Esophagus squamous epithelium (tissue), 5 donors: Measurements from ENCODE around the gene FA2H. TPM values are rescaled to one million over a fixed set of nuclear protein-coding genes. Genes with fewer than 3 reads are reported as not detected.

Experiments
- DNase-seq: peaks from one replicate; lab custom pipeline; 2025; lab: John Stamatoyannopoulos, UW
- H3K27ac ChIP-seq, 4 donors: fragments of 200-600 bp; sonication (generic); one replicate each; pipeline ENCODE4 v1.5.1; 2016 to 2019; ENCODE audit warnings: mild to moderate bottlenecking in 1 of 4
- H3K27me3 ChIP-seq, 4 donors: fragments of 200-600 bp; sonication (generic); 1 replicate in 3 of 4; 2 replicates in 1 of 4; pipeline versions ENCODE4 v1.5.1 to v1.6.0; 2017 to 2021; ENCODE audit warnings: antibody characterized with exemption in 1 of 4
- H3K36me3 ChIP-seq, 3 donors: fragments of 200-600 bp; sonication (generic); one replicate each; pipeline ENCODE4 v1.5.1; 2016 to 2019
- H3K4me1 ChIP-seq, 3 donors: fragments of 200-600 bp; sonication (generic); one replicate each; pipeline ENCODE4 v1.5.1; 2017 to 2019
- H3K4me3 ChIP-seq, 4 donors: fragments of 200-600 bp; sonication (generic); 1 replicate in 3 of 4; 2 replicates in 1 of 4; pipeline ENCODE4 v1.5.1; 2016 to 2019; ENCODE audit warnings: mild to moderate bottlenecking in 2 of 4, moderate library complexity in 1 of 4
- H3K9me3 ChIP-seq, 3 donors: fragments of 200-600 bp; sonication (generic); one replicate each; pipeline ENCODE4 v1.5.1; 2016 to 2019
- POLR2A ChIP-seq, 4 donors: fragments of 450-650 bp; IDR thresholded peaks; one replicate each; pipeline ENCODE4 v1.6.1; 2017; ENCODE audit warnings: antibody characterized with exemption in 4 of 4, mild to moderate bottlenecking in 4 of 4, moderate library complexity in 3 of 4
- WGBS, 2 donors: methylation state at CpG; one replicate each; pipeline ENCODE4 v1.1.5; 2018; 5-methylcytosine and 5-hydroxymethylcytosine counted together
- intact Hi-C: fragments of 100-400 bp; cut with DNase I; formaldehyde crosslinking; loops from one replicate; pipeline ENCODE4 v1.15.0; 2022
- total RNA-seq, 4 donors: library from RNA; depleted of rRNA; stranded (reverse); fragments of >200 nt; gene quantifications; one replicate each; pipeline ENCODE4 v1.1.0, GENCODE V29; 2016
- TF ChIP-seq, protein P1 (sequence below), 6 experiments: fragments of 450-650 bp in 4 of 6; fragments of 200-600 bp in 2 of 6; sonication (generic) in 2 of 6; IDR thresholded peaks; one replicate each; pipeline ENCODE4 v1.5.1; 2016 to 2019; ENCODE audit warnings: antibody characterized with exemption in 6 of 6, mild to moderate bottlenecking in 4 of 6, moderate library complexity in 4 of 6
- donor health status: DM: yes; HTN: yes; CAD: no.

FA2H gene
- total RNA-seq, 4 donors from 2014 or later, result 2.9 to 4.0 (median 3.3) TPM

DNA sequence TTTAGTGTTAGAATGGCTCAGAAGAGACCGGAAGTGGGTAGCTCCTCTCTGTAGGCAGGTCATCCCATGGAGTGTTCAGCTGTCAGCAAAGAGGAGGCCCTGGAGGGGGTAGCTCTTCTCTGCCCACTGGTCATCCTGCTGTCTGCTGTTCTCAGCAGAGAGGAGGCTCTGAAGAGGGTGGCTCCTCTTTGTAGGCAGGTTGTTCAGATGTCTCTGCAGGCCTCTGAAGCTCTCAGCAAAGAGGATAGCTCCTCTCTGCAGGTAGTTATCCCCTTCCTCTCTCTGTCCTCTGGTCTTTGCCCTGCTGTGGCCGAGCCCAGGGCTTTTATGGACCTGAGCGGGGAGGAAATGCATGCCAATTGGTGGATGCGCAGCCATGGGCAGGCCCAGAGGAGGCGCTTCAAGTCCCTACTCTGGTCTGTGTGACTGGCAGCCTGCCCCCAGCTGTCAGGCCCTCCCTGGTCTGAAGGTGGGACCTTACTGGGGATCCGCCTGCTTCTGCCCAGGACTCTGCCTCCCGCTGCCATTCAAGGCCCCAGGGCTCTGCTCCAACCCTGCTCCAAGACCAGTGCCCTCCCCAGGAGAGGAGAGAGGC lies 32.5 kb upstream of the FA2H start:
- 100% methylated on average over 1 to 3 of the region's 7 CpGs for WGBS, 2 donors
- no peak for DNase-seq
- Histone ChIP-seq H3K36me3 (no peaks in the 10 kb centered on the region), H3K4me1 (peaks cover 0 to 12% (median 4%) of the 10 kb centered on the region in 3 donors), H3K9me3 (peaks cover 0 to 7% (median 0%) of the 10 kb centered on the region in 3 donors), H3K27me3 (no peaks in the 10 kb centered on the region), H3K4me3 (no peak overlapping the region), H3K27ac (no peak overlapping the region)
- intact Hi-C loops, result no loop called here
- TF ChIP-seq, protein P1, sequence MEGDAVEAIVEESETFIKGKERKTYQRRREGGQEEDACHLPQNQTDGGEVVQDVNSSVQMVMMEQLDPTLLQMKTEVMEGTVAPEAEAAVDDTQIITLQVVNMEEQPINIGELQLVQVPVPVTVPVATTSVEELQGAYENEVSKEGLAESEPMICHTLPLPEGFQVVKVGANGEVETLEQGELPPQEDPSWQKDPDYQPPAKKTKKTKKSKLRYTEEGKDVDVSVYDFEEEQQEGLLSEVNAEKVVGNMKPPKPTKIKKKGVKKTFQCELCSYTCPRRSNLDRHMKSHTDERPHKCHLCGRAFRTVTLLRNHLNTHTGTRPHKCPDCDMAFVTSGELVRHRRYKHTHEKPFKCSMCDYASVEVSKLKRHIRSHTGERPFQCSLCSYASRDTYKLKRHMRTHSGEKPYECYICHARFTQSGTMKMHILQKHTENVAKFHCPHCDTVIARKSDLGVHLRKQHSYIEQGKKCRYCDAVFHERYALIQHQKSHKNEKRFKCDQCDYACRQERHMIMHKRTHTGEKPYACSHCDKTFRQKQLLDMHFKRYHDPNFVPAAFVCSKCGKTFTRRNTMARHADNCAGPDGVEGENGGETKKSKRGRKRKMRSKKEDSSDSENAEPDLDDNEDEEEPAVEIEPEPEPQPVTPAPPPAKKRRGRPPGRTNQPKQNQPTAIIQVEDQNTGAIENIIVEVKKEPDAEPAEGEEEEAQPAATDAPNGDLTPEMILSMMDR (IDR thresholded peaks at IDR 0.05), result no peak
- no peak for TF ChIP-seq POLR2A (IDR thresholded peaks at IDR 0.05)

DNA sequence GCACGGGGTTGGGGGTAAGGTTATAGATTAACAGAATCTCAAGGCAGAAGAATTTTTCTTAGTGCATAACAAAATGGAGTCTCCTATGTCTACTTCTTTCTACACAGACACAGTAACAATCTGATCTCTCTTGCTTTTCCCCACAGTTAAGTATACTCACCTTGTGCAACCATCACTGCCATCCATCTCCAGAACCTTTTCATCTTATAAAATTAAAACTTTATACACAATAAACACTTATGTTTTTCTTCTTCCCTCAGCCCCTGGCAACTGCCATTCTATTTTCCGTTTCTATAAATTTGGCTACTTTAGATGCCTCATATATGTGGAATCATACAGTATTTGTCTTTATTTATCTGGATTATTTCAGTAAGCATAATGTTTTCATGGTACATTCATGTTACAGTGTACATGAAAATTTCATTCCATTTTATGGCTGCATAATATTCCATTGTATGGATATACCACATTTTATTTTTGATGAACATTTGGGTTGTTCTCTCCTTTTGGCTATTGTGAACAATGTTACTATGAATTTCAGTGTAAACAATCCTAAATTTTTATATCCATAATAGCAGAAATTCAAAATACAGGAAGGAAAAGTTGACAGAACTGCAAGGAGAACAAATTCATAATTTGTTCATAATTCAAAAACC lies 25.7 kb upstream of the FA2H start:
- H3K4me3 ChIP-seq, result no peak overlapping the region
- no peaks in the 10 kb centered on the region for H3K4me1 ChIP-seq
- intact Hi-C loops, result no loop called here
- no peak for DNase-seq
- H3K27me3 ChIP-seq, result peaks cover 0 to 17% (median 0%) of the 10 kb centered on the region in 4 donors
- H3K9me3 ChIP-seq, result peaks cover 0 to 7% (median 0%) of the 10 kb centered on the region in 3 donors
- TF ChIP-seq POLR2A (IDR thresholded peaks at IDR 0.05), result no peak
- no peaks in the 10 kb centered on the region for H3K36me3 ChIP-seq
- no peak overlapping the region for H3K27ac ChIP-seq
- 68 to 97% methylated on average over 1 to 2 of the region's 2 CpGs for WGBS, 2 donors

DNA sequence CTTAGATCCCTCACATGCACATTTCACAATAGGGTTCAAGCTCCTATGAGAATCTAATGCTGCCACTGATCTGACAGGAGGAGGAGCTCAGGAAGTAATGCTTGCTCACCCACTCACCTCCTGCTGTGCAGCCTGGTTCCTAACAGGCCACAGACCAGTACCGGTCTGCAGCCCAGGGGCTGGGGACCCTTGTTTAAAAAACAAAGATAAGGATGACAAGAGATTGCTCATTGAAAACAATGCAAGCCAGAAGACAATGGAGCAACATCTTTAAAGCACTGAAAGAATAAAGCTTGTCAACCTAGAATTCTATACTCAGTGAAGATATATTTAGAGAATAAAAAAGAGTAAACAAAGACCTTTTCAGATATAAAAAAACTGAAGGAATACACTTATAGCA lies 22.8 kb upstream of the FA2H start:
- no peak for TF ChIP-seq POLR2A (IDR thresholded peaks at IDR 0.05)
- TF ChIP-seq, protein P1 (IDR thresholded peaks at IDR 0.05), result no peak
- no peak for DNase-seq
- H3K9me3 ChIP-seq, result no peaks in the 10 kb centered on the region
- WGBS, 2 donors, result 67% methylated on average over 1 of the region's 1 CpG; no CpG with 5 or more reads in 1 of the 2 donors
- no peak overlapping the region for H3K27ac ChIP-seq
- no peaks in the 10 kb centered on the region for H3K36me3 ChIP-seq
- H3K4me1 ChIP-seq, result no peaks in the 10 kb centered on the region
- no peak overlapping the region for H3K4me3 ChIP-seq
- H3K27me3 ChIP-seq, result peaks cover 0 to 31% (median 0%) of the 10 kb centered on the region in 4 donors
- intact Hi-C loops, result no loop called here

DNA sequence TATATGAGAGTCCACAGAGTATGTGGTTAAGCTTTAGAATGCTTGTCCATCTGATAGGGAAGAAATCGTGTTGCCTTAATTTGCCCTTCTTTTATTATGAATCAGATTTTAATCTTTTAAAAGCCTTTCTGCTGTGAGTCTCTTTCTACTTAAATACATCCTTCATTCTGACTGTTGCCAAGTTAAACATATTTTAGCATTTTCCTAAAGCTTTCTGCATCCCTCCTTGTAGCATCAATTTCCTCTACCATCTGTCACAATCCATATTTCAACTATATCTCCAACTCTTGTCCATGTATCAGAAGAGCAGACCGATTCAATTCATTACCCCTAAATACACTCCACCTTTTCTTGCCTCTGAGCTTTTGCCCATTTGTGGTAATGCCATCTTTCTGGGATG lies 20.5 kb upstream of the FA2H start:
- Histone ChIP-seq H3K27ac (no peak overlapping the region), H3K9me3 (no peaks in the 10 kb centered on the region), H3K27me3 (peaks cover 0 to 31% (median 0%) of the 10 kb centered on the region in 4 donors), H3K4me1 (no peaks in the 10 kb centered on the region), H3K36me3 (no peaks in the 10 kb centered on the region), H3K4me3 (no peak overlapping the region)
- intact Hi-C loops, result no loop called here
- no peak for DNase-seq
- TF ChIP-seq POLR2A (IDR thresholded peaks at IDR 0.05), result no peak
- TF ChIP-seq, protein P1 (IDR thresholded peaks at IDR 0.05), result no peak
- WGBS, 2 donors, result 69 to 72% methylated on average over 2 of the region's 2 CpGs

DNA sequence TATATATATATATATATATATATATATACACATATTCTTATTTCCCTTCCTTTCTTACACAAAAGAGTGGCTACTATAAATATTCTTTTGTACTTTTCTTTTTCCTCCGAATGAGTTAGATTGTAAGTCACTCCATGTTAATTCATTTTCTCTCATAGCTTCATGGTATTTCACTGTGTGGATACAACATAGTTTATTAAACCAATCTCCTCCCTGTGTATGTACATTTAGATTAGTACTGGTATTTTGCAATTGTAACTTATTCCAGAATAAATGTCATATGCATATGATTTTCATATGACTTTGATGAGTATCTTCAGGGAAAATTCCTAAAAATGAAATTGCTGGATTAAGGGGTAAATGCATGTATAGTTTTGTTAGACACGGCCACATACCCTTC lies 20.0 kb upstream of the FA2H start:
- WGBS, 2 donors, result 40 to 58% methylated on average over 2 of the region's 2 CpGs
- no peak overlapping the region for H3K4me3 ChIP-seq
- intact Hi-C loops, result no loop called here

DNA sequence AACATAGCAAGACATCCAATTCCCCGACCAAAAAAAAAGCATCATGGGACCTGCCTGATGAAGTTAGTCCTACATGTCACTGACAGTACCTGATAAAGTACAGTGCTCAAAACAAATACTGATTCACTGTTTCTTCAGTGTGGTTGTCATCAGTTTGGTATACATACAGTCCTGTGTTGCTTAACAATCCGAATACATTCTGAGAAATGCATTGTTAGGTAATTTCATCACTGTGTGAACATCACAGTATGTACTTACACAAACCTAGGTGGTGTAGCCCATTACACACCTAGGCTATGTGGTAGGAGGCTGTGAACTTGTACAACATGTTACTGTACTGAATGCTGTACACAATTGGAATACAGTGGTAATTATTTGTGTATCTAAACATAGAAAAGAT lies 19.0 kb upstream of the FA2H start:
- H3K4me1 ChIP-seq, result no peaks in the 10 kb centered on the region
- no peak for TF ChIP-seq POLR2A (IDR thresholded peaks at IDR 0.05)
- TF ChIP-seq, protein P1 (IDR thresholded peaks at IDR 0.05), result no peak
- no peak overlapping the region for H3K27ac ChIP-seq
- H3K36me3 ChIP-seq, result no peaks in the 10 kb centered on the region
- H3K27me3 ChIP-seq, result peaks cover 0 to 31% (median 0%) of the 10 kb centered on the region in 4 donors
- no peak for DNase-seq
- 68 to 80% methylated on average over 2 of the region's 2 CpGs for WGBS, 2 donors
- no peak overlapping the region for H3K4me3 ChIP-seq
- no peaks in the 10 kb centered on the region for H3K9me3 ChIP-seq
- intact Hi-C loops, result no loop called here

More for the DNA sequence above, 20.0 kb upstream of the FA2H start:
- Histone ChIP-seq H3K27ac (no peak overlapping the region), H3K4me1 (no peaks in the 10 kb centered on the region), H3K27me3 (peaks cover 0 to 31% (median 0%) of the 10 kb centered on the region in 4 donors), H3K36me3 (no peaks in the 10 kb centered on the region), H3K9me3 (no peaks in the 10 kb centered on the region)
- TF ChIP-seq POLR2A (IDR thresholded peaks at IDR 0.05), result no peak
- DNase-seq, result no peak
